UCSD-AML1 (cell line): ENCODE data around the gene AADACL4.

Experiments
- DNase-seq: peaks from one replicate; lab custom pipeline; 2025; ENCODE audit not compliant: unreplicated experiment; lab: John Stamatoyannopoulos, UW

Gene AADACL4

GRCh38 chr1:12643785-12644184 lies at the start of gene AADACL4:
TSS of gene AADACL4 (plus strand) at chr1:12644085. CDS start at chr1:12644547, 462 bp downstream.
- DNase-seq = no peak

- DNase-seq = no peak
Measured at GRCh38 chr1:12594490-12594889, 49.4 kb upstream of the AADACL4 start.

GRCh38 chr1:12594966-12595756 lies 48.7 kb upstream of the AADACL4 start:
- no peak for DNase-seq

GRCh38 chr1:12595757-12596006 lies 48.2 kb upstream of the AADACL4 start:
- DNase-seq = no peak

GRCh38 chr1:12596007-12596821 lies 47.7 kb upstream of the AADACL4 start:
- no peak for DNase-seq

- no peak for DNase-seq
Measured at GRCh38 chr1:12597792-12598191, 46.1 kb upstream of the AADACL4 start.

GRCh38 chr1:12598974-12599373 lies 44.9 kb upstream of the AADACL4 start:
- DNase-seq = no peak

- no peak for DNase-seq
Measured at GRCh38 chr1:12599657-12600056, 44.2 kb upstream of the AADACL4 start.

GRCh38 chr1:12600335-12600734 lies 43.5 kb upstream of the AADACL4 start:
- DNase-seq = no peak

- DNase-seq = peak; percentile 50
Measured at GRCh38 chr1:12600880-12601633, 42.8 kb upstream of the AADACL4 start.

- peak; percentile 59 for DNase-seq
Measured at GRCh38 chr1:12601700-12602658, 41.9 kb upstream of the AADACL4 start.

GRCh38 chr1:12602659-12603024 lies 41.2 kb upstream of the AADACL4 start:
- no peak for DNase-seq

- DNase-seq = no peak
Measured at GRCh38 chr1:12603224-12603623, 40.7 kb upstream of the AADACL4 start.

GRCh38 chr1:12604114-12604874 lies 39.6 kb upstream of the AADACL4 start:
- DNase-seq = peak; percentile 52

- DNase-seq = no peak
Measured at GRCh38 chr1:12604986-12605385, 38.9 kb upstream of the AADACL4 start.

GRCh38 chr1:12607263-12607662 lies 36.6 kb upstream of the AADACL4 start:
- DNase-seq = no peak

- DNase-seq = no peak
Measured at GRCh38 chr1:12608311-12608957, 35.5 kb upstream of the AADACL4 start.

GRCh38 chr1:12609469-12610003 lies 34.3 kb upstream of the AADACL4 start:
- no peak for DNase-seq

GRCh38 chr1:12610305-12610935 lies 33.5 kb upstream of the AADACL4 start:
- no peak for DNase-seq
